Ramos (cell line): Measurements from ENCODE around the gene LRRC26.

Source experiments
- in situ Hi-C: fragments of 300-500 bp; cut with MboI; formaldehyde crosslinking; loops from one replicate; pipeline ENCODE4 v1.14.3; 2022; ENCODE audit warnings: low sequenced_read_pairs; ENCODE audit not compliant: unreplicated experiment

LRRC26 gene

GRCh38 chr9:137169896-137170358 is at the start of gene LRRC26:
LRRC26 (minus strand) TSS chr9:137170051; CDS start chr9:137169943, 108 bp downstream.
- in situ Hi-C loops: no loop called here

DNA sequence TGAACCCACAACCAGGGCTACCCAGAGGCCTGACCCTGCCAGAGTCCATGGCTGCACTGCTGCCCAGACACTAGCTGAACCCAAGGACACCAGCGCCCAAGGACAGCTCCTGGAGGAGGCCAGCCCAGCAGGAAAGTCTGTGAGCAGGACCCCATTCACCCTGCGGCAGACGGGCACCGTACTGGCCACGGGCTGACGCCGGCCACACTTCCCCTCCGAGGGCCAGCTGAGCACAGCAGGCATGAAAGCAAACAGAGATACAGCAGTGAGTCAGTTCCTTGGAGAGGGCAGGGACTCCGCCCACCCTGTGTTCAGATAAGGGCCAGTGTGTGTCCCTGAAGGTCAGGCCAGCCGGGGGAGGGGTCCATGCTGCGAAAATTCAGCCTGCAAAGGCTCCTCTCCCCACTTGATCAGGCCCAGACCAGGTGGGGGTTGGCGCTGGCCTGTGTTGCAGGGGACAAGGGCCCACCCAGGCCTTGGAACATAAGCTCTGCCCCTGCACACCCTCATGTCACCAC is 49.0 kb upstream of the LRRC26 start:
- in situ Hi-C loops: no loop called here

- in situ Hi-C loops: no loop called here
These were observed 48.4 kb upstream of the LRRC26 start for GRCh38 chr9:137218212-137218753.

DNA sequence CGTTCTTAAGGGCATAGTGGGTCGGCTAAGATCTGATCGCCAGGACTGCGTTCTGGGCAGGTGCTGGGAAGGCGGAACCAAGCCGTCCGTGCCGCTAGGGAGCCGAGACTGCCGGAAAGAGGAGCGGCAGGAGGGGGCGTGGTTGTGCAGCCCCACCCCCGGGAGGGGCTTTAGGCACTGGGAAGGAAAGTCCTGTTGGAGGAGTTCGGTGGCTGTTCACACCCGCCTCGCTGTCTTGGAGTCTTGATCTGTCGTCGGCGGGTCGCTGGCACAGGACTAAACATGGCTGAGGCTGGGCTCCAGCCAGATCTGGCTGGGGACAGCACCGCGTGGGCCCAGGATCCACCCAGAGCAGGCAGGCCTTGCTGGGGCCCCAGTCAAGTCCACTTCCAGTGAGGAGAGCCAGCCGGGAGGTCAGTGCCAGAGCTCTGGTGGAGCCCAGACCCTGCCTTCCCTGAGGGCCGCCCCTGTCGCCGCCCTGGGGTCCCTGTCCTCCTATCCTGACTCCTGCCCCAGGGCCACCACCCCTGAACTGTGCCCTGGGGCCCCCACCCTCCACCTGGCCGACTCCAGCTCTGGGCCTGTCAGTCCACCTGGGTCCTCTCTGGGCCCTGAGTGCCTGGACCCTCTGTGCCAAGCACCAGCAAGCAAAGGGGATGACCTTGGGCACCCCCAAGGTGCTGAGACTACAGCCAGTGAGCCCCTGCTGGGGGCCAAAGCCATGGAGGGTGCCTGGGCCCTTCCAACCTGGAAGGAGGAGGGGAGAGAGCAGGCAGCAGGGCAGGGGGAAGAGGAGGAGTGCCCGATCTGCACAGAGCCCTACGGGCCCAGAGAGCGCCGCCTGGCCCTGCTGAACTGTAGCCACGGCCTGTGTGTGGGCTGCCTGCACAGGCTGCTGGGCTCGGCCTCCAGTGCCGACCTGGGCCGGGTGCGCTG is 47.7 kb upstream of the LRRC26 start:
- in situ Hi-C loops: no loop called here

- in situ Hi-C loops: no loop called here
These were observed 46.5 kb upstream of the LRRC26 start for GRCh38 chr9:137216188-137216965.

GRCh38 chr9:137215196-137215986 is 45.5 kb upstream of the LRRC26 start:
- in situ Hi-C loops: no loop called here

DNA sequence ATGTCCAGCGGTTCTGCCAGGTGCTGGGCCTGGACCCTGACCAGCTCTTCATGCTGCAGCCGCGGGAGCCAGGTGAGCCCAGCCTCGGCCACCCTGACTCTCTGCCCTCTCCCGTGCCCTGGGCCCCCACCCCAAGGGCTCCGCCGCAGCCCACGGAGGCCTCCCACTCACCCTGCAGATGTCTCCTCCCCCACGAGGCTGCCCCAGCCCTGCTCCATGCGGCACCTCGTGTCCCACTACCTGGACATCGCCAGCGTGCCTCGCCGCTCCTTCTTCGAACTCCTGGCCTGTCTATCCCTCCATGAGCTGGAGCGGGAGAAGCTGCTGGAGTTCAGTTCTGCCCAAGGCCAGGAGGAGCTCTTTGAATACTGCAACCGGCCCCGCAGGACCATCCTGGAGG is 44.8 kb upstream of the LRRC26 start:
- in situ Hi-C loops: no loop called here

- in situ Hi-C loops: no loop called here
These were observed 43.6 kb upstream of the LRRC26 start for GRCh38 chr9:137213160-137214060.

DNA sequence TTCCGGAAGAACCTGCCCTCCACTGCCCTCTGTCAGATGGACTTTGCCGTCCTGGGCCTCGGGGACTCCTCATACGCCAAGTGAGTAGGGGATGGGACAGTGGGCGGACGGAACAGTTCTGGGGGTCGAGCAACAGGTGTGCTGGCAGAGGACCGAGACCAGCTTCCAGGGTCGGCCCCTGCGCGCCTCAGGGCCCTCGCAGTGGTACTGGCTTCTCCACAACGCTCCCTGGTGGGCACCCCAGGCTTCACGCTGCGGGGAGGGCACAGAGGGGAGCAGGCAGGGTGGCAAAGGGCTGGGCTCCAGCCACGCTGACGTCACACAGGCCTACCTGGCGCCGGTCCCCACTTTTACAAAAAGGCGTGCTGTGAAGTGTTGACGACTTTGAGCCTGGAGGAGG is 42.7 kb upstream of the LRRC26 start:
- in situ Hi-C loops: no loop called here

DNA sequence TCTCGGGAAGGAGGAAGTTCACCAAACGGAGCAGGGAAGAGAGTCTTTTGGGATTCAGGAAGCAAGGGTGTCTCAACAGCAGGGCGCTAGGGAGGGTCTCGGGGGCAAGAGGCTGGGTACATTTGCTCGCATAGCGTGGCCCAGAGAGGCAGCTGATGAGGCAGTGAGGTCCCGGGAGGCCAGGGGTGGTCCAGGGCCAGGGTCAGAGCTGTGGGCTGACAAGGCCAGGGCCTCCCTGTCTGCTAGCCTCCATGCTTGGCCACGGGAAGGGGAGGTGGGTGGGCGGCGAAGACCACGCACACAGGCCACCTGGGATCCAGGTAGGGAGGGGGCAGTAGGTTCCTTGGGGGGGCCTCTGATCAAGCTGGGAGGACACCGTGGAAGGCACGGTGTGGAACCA is 41.7 kb upstream of the LRRC26 start:
- in situ Hi-C loops: no loop called here

GRCh38 chr9:137206602-137207001 is 36.8 kb upstream of the LRRC26 start:
- in situ Hi-C loops: no loop called here

DNA sequence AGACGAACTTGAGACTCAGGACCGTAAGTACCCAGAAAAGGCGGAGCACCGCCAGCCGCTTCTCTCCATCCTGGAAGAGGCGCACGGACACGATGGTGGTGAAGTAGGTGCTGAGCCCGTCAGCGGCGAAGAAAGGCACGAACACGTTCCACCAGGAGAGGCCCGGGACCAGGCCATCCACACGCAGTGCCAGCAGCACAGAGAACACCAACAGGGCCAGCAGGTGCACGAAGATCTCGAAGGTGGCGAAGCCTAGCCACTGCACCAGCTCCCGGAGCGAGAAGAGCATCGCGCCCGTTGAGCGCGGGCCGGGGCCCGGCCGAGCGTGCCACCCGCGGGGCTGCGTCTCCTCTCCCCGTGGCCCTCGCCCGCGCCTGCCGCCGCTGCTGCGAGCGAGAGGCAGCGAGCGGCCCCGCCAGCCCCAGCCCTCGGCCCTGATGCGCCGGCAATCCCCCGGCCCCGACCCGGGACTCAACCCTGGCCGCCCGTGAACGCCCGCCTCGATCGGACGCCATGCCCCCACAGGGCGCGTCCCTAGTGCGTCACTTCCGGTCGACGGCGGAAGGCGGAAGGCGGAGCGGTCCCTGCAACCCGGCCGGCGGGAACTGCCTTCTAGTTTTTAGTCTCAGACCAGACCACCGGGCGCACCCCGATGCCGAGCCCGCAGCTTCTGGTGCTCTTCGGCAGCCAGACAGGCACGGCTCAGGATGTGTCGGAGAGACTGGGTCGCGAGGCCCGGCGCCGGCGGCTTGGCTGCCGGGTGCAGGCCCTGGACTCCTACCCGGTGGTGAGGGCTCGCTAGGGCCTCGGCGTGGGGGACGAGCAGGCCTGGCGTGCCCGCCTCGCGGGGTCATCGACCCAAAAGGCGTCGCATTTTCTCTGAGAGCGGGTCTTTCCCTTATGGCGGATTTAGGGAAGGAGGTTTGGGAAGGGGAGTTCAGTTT is 35.5 kb upstream of the LRRC26 start, which contains the start of the genes NDOR1 and TMEM203:
Gene NDOR1, plus strand, starts transcription at position 575 of the 944 bp plus-strand sequence. Its CDS starts 78 bp downstream, at position 653.
Gene TMEM203, minus strand, starts transcription at position 523 of the 944 bp plus-strand sequence. Its CDS starts 234 bp downstream, at position 289.
- in situ Hi-C loops: no loop called here

DNA sequence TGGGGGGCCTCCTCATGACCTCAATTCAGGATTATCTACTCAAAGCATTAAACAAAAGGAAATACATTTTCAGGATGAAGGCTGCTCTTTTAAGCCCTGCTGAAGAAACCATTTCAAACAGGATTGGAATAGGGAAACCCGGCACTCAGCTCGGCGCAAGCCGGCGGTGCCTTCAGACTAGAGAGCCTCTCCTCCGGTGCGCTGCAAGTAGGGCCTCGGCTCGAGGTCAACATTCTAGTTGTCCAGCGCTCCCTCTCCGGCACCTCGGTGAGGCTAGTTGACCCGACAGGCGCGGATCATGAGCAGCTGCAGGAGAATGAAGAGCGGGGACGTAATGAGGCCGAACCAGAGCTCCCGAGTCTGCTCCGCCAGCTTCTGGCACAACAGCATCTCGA is 34.9 kb upstream of the LRRC26 start:
- in situ Hi-C loops: no loop called here

DNA sequence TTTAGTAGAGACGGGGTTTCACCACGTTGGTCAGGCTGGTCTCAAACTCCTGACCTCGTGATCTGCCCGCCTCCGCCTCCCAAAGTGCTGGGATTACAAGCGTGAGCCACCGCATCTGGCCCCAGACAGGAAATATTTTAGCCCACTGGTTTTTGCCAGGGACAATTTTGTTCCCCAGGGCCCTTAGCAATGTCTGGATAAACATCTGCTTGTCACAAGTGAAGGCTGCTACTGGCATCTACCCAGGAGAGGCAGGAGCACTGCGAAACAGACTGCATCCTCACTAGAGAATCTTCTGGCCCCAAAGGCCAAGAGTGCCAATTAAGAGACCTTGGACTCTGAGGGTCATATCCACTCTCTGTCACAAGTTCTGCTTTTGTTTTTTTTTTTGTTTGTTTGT is 33.1 kb upstream of the LRRC26 start:
- in situ Hi-C loops: no loop called here

DNA sequence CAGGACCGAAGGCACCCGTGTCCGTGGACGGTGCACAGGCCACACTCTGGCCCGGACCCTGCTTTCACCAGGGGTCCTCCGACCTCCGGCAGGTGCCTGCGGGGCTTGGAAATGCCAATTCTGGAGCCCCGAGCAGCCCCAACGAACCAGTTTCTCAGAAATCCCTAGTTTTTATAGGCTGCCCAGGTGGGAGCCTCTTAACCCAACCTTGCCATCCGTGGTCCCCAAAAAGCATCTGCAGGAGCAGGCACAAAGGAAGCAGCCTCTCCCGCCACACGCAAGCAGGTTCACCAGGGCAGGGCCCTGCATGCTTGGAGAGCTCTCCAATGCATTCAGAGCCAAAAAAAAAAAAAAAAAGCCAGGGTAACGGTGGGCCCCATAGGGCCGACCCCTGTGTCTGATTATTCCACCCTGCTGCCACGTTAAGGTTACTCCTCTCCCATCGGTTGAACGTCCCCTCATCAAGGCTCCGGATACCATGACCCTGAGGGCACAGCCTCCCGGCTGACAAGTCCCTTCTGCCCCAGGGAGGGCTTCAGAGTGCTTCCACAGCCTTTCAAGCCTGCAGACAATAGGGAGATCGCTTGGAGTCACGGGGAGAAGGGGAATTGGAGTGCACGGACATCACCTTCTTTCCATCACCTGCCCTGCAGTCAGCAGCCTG is 31.5 kb upstream of the LRRC26 start:
- in situ Hi-C loops: no loop called here

GRCh38 chr9:137200311-137201204 is 30.7 kb upstream of the LRRC26 start, which contains the start of gene TPRN:
TPRN (minus strand) TSS chr9:137200741; CDS start chr9:137200711, 30 bp downstream.
- in situ Hi-C loops: no loop called here
